Measurements from ENCODE around the gene PICALM.

- TF ChIP-seq GATA2 (IDR thresholded peaks at IDR 0.05; ENCODE audit: low read depth, low read length) (no peak), GATA3 (IDR thresholded peaks at IDR 0.05; ENCODE audit: low read depth, low read length) (no peak)
Measured at GRCh38 chr11:86058360-86058759, 10.5 kb downstream of the PICALM start.

Measured in SH-SY5Y (cell line).